Neuronal stem cell (in vitro differentiated cells): ENCODE results near the gene LMLN. TPM values are rescaled to one million over a fixed set of nuclear protein-coding genes. Genes with fewer than 3 reads are reported as not detected.
A peak's percentile ranks its signal among the peaks of the same experiment; 100 is the strongest.

Experiments
- DNase-seq: peaks from one replicate; pipeline ENCODE4 v3.0.0-alpha.2; 2013; ENCODE audit warnings: low spot score
- H2AFZ ChIP-seq: one replicate; pipeline ENCODE4 v1.6.1; 2013; ENCODE audit warnings: mild to moderate bottlenecking, low read length, inconsistent platforms
- H2AK5ac ChIP-seq: 2 replicates; pipeline ENCODE4 v1.6.1; 2013; ENCODE audit warnings: low read depth, mild to moderate bottlenecking, inconsistent platforms, low read length, moderate library complexity, mixed read lengths
- H2BK120ac ChIP-seq: 2 replicates; pipeline ENCODE4 v1.6.1; 2013; ENCODE audit warnings: low read depth, mild to moderate bottlenecking, inconsistent platforms, low read length, moderate library complexity, mixed read lengths
- H2BK12ac ChIP-seq: one replicate; pipeline ENCODE4 v1.6.1; 2013; ENCODE audit warnings: low read length, inconsistent platforms
- H2BK15ac ChIP-seq: 2 replicates; pipeline ENCODE4 v1.6.1; 2013; ENCODE audit warnings: mild to moderate bottlenecking, low read length, inconsistent platforms, mixed read lengths
- H2BK5ac ChIP-seq: one replicate; pipeline ENCODE4 v1.6.1; 2013; ENCODE audit warnings: inconsistent platforms, mild to moderate bottlenecking, low read length, moderate library complexity
- H3K14ac ChIP-seq: one replicate; pipeline ENCODE4 v1.6.1; 2013; ENCODE audit warnings: low read length, inconsistent platforms
- H3K18ac ChIP-seq: 2 replicates; pipeline ENCODE4 v1.6.1; 2013; ENCODE audit warnings: low read length, inconsistent platforms
- H3K23ac ChIP-seq: 2 replicates; pipeline ENCODE4 v1.6.1; 2013; ENCODE audit warnings: low read depth, mild to moderate bottlenecking, mixed read lengths, low read length, inconsistent platforms; ENCODE audit not compliant: poor library complexity
- H3K27ac ChIP-seq: replicated peaks from 3 replicates; pipeline ENCODE4 v1.5.1; 2013; ENCODE audit warnings: low read length, inconsistent platforms
- H3K27me3 ChIP-seq, 3 experiments: 2 replicates each; pipeline ENCODE4 v1.6.1; 2013; ENCODE audit warnings: low read length in 3 of 3, mild to moderate bottlenecking in 2 of 3, inconsistent platforms in 1 of 3, low read depth in 1 of 3, mixed read lengths in 1 of 3, moderate library complexity in 1 of 3; ENCODE audit not compliant: control insufficient read depth in 3 of 3, insufficient read depth in 3 of 3
- H3K36me3 ChIP-seq, 2 donors: replicated peaks in 1 of 2; 2 replicates each; pipeline ENCODE4 v1.6.1; 2013; ENCODE audit warnings: low read length in 2 of 2; ENCODE audit not compliant: control insufficient read depth in 2 of 2, insufficient read depth in 2 of 2
- H3K4ac ChIP-seq: 2 replicates; pipeline ENCODE4 v1.6.1; 2013; ENCODE audit warnings: inconsistent platforms, mild to moderate bottlenecking, low read length, moderate library complexity
- H3K4me1 ChIP-seq, 2 donors: 1 replicate in 1 of 2; 2 replicates in 1 of 2; pipeline ENCODE4 v1.6.1; 2013; ENCODE audit warnings: low read length in 2 of 2, low read depth in 1 of 2; ENCODE audit not compliant: control insufficient read depth in 2 of 2, insufficient read depth in 1 of 2
- H3K4me2 ChIP-seq: one replicate; pipeline ENCODE4 v1.6.1; 2013; ENCODE audit warnings: mild to moderate bottlenecking, low read length, inconsistent platforms; ENCODE audit not compliant: insufficient read depth, poor library complexity, severe bottlenecking
- H3K4me3 ChIP-seq, 2 donors: 2 replicates each; pipeline ENCODE4 v1.5.1; 2013; ENCODE audit warnings: low read length in 2 of 2, mild to moderate bottlenecking in 2 of 2, inconsistent platforms in 1 of 2, moderate library complexity in 1 of 2
- H3K79me1 ChIP-seq: one replicate; pipeline ENCODE4 v1.6.1; 2013; ENCODE audit warnings: low read depth, mild to moderate bottlenecking, inconsistent platforms, low read length, moderate library complexity
- H3K9ac ChIP-seq: one replicate; pipeline ENCODE4 v1.6.1; 2013; ENCODE audit warnings: mild to moderate bottlenecking, low read depth, low read length, inconsistent platforms; ENCODE audit not compliant: poor library complexity
- H3K9me3 ChIP-seq, 2 donors: replicated peaks in 1 of 2; 2 replicates each; pipeline versions ENCODE3 to v1.6.1; 2013; ENCODE audit warnings: low read length in 2 of 2, mild to moderate bottlenecking in 2 of 2, inconsistent platforms in 1 of 2, low read depth in 1 of 2, mixed read lengths in 1 of 2, moderate library complexity in 1 of 2; ENCODE audit not compliant: control insufficient read depth in 2 of 2, insufficient read depth in 1 of 2
- H4K8ac ChIP-seq: one replicate; pipeline ENCODE4 v1.6.1; 2013; ENCODE audit warnings: low read depth, mild to moderate bottlenecking, inconsistent platforms, low read length, moderate library complexity
- H4K91ac ChIP-seq: one replicate; pipeline ENCODE4 v1.6.1; 2013; ENCODE audit warnings: low read length, low read depth, mild to moderate bottlenecking, inconsistent platforms; ENCODE audit not compliant: poor library complexity
- WGBS, 2 donors: extraction: QIAGEN DNeasy Blood & Tissue Kit; methylation state at CpG; one replicate each; pipeline ENCODE4 v1.1.7; 2013; ENCODE audit warnings: missing lambda C conversion rate in 2 of 2, mixed read lengths in 1 of 2; ENCODE audit not compliant: insufficient read length in 2 of 2, insufficient replicate concordance in 1 of 2; ENCODE audit errors: extremely low coverage in 2 of 2; 5-methylcytosine and 5-hydroxymethylcytosine counted together
- polyA plus RNA-seq, 2 experiments: library from polyadenylated mRNA; stranded (reverse); fragments of 200-250 nt; gene quantifications; one replicate each; pipeline ENCODE4 v1.2.3, GENCODE V29; 2013

Gene LMLN, protein sequence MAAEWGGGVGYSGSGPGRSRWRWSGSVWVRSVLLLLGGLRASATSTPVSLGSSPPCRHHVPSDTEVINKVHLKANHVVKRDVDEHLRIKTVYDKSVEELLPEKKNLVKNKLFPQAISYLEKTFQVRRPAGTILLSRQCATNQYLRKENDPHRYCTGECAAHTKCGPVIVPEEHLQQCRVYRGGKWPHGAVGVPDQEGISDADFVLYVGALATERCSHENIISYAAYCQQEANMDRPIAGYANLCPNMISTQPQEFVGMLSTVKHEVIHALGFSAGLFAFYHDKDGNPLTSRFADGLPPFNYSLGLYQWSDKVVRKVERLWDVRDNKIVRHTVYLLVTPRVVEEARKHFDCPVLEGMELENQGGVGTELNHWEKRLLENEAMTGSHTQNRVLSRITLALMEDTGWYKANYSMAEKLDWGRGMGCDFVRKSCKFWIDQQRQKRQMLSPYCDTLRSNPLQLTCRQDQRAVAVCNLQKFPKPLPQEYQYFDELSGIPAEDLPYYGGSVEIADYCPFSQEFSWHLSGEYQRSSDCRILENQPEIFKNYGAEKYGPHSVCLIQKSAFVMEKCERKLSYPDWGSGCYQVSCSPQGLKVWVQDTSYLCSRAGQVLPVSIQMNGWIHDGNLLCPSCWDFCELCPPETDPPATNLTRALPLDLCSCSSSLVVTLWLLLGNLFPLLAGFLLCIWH
- 3.9 TPM for polyA plus RNA-seq (2013, experiment 1 of 2)
- polyA plus RNA-seq (2013, experiment 2 of 2) = 4.3 TPM

- Histone ChIP-seq H3K18ac (peak within 1 kb of the TSS; percentile 77), H3K4me3 (peak within 1 kb of the TSS; percentile 73 to 95), H4K8ac (no peak within 1 kb of the TSS), H2AK5ac (no peak within 1 kb of the TSS), H2AFZ (peak within 1 kb of the TSS; percentile 93), H3K79me1 (no peaks in the 10 kb centered on the region), H3K9me3 (peaks cover 0 to 1% of the 10 kb centered on the region in 2 donors), H2BK5ac (no peak within 1 kb of the TSS), H3K14ac (no peak within 1 kb of the TSS), H3K23ac (peak within 1 kb of the TSS; percentile 53), H3K27me3 (no peaks in the 10 kb centered on the region), H2BK12ac (no peak within 1 kb of the TSS), H2BK120ac (no peak within 1 kb of the TSS), H3K36me3 (peaks cover 12 to 21% of the 10 kb centered on the region in 2 donors), H2BK15ac (no peak within 1 kb of the TSS), H3K27ac (no peak within 1 kb of the TSS), H3K4me2 (peak within 1 kb of the TSS; percentile 90), H3K4me1 (peaks cover 3 to 7% of the 10 kb centered on the region in 2 donors), H3K4ac (no peak within 1 kb of the TSS), H4K91ac (no peak within 1 kb of the TSS), H3K9ac (peak within 1 kb of the TSS; percentile 87)
- peak; percentile 90 for DNase-seq
- no CpG with 5 or more reads among the region's 62 CpGs for WGBS, 2 donors
Measured at GRCh38 chr3:197959891-197960693, at the start of gene LMLN. TSS of gene LMLN (plus strand) at chr3:197960217. CDS start at chr3:197960246, 29 bp downstream.

DNA sequence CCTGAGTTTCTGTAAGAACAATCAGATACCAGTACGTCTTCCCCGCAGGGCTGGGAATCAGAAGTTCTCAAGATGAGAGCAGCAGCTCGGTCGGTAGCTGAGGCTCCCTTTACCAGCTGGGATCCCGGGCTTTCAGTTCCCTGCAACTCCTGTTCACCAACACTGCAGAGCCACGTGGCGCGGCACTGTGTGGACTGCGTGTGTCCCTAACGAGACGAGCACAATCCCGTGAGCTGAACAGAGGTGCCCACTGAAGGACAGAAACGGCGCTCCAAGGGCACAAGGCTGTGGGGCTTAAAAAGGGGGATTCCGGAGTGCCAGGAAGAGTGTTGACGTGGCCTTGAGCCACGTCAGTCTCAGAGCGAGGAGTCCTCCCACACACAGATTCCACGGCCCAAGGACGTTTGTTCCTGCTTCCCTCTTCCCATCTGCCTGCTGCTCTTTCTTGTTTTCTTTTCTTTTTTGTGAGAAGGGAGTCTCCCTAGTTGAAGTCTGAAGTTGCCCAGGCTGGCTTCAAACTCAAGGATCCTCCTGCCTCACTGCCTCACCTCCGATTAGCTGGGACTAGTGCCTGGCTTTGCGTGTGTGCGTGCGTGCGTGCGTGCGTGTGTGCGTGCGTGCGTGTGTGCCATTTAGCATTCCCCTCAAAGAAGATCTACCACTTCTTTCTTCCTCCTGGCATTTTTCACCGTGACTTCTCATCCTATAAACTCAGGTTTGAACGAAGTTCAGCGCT lies 47.1 kb upstream of the LMLN start:
- Histone ChIP-seq H2AFZ (peak overlapping the region; percentile 68), H2BK12ac (no peak overlapping the region), H4K8ac (no peak overlapping the region), H2AK5ac (no peak overlapping the region), H2BK15ac (no peak overlapping the region), H3K4me2 (no peak overlapping the region), H4K91ac (no peak overlapping the region), H3K4me1 (peaks cover 5 to 14% of the 10 kb centered on the region in 2 donors), H3K27ac (peak overlapping the region; percentile 9), H3K79me1 (no peaks in the 10 kb centered on the region), H2BK120ac (no peak overlapping the region), H3K9ac (no peak overlapping the region), H3K27me3 (no peaks in the 10 kb centered on the region), H3K18ac (peak overlapping the region; percentile 92), H2BK5ac (no peak overlapping the region), H3K36me3 (no peaks in the 10 kb centered on the region), H3K14ac (no peak overlapping the region), H3K4ac (no peak overlapping the region), H3K4me3 (no peak overlapping the region), H3K9me3 (no peaks in the 10 kb centered on the region), H3K23ac (no peak overlapping the region)
- no CpG with 5 or more reads among the region's 33 CpGs for WGBS, 2 donors
- no peak for DNase-seq

DNA sequence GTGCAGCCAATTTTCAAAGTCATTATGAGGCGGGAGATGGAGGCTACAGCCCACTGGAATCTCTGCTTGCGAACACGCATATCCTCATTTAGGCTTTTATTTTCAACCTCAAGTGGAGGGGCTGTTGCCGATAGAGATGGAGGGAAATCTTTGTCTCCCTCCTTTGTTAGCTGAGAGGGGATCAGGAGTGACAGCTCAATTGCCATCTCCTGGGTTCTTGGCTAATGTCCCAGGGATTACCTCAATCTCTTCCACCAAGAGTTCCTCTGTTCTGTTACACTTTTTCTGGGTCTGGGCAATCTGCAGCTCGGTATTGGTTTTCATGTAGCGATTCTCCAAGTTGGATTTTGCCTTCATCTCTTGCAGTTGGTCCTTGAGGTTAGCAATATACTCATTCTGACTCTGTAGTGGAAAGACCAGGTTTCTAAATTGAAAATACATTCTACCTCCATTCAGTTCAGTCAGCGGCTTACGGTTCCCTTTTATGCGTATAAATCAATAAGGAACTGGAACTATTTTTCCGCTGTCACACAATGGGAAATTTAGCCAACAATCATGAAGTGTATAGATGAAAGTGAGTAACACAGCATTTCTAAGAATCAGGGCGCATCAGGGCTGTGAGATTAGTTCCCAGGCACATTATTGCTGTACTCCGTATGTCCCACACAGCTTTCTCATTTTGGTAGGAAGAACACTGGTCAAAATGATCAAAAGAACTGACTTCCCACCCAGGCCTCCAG lies 46.2 kb upstream of the LMLN start:
- Histone ChIP-seq H2BK15ac (no peak overlapping the region), H2AFZ (peak overlapping the region; percentile 5), H3K23ac (no peak overlapping the region), H3K18ac (no peak overlapping the region), H3K4ac (no peak overlapping the region), H4K8ac (no peak overlapping the region), H3K36me3 (no peaks in the 10 kb centered on the region), H2BK120ac (no peak overlapping the region), H3K27ac (no peak overlapping the region), H3K79me1 (no peaks in the 10 kb centered on the region), H2BK5ac (no peak overlapping the region), H2BK12ac (no peak overlapping the region), H3K27me3 (no peaks in the 10 kb centered on the region), H3K4me1 (peaks cover 5 to 14% of the 10 kb centered on the region in 2 donors), H3K9me3 (no peaks in the 10 kb centered on the region), H4K91ac (no peak overlapping the region), H3K14ac (no peak overlapping the region), H3K4me3 (no peak overlapping the region), H2AK5ac (no peak overlapping the region), H3K9ac (no peak overlapping the region), H3K4me2 (no peak overlapping the region)
- WGBS, 2 donors = no CpG with 5 or more reads among the region's 12 CpGs
- no peak for DNase-seq
